Spleen (tissue), 11 donors: ENCODE data around the gene WNT7A. TPM values are rescaled to one million over a fixed set of nuclear protein-coding genes. Genes with fewer than 3 reads are reported as not detected.

Experiments
- DNase-seq: peaks from one replicate; pipeline ENCODE4 v3.0.0-alpha.2; 2020
- H3K27ac ChIP-seq, 8 donors: fragments of 200-600 bp; sonication (generic) in 7 of 8; 1 replicate in 4 of 8; 2 replicates in 4 of 8; pipeline versions ENCODE4 v1.5.0 to v1.8.0; 2016 to 2021; ENCODE audit warnings: inconsistent platforms in 4 of 8, mild to moderate bottlenecking in 4 of 8, moderate library complexity in 1 of 8
- H3K27me3 ChIP-seq, 7 donors: fragments of 200-600 bp; sonication (generic) in 6 of 7; replicated peaks in 1 of 7; 1 replicate in 4 of 7; 2 replicates in 3 of 7; pipeline versions ENCODE4 v1.5.0 to v1.8.0; 2016 to 2021; ENCODE audit warnings: inconsistent platforms in 3 of 7, mild to moderate bottlenecking in 1 of 7
- H3K36me3 ChIP-seq, 6 donors: fragments of 200-600 bp; sonication (generic) in 5 of 6; 1 replicate in 4 of 6; 2 replicates in 2 of 6; pipeline versions ENCODE4 v1.5.0 to v1.8.0; 2016 to 2021; ENCODE audit warnings: inconsistent platforms in 2 of 6
- H3K4me1 ChIP-seq, 6 donors: fragments of 200-600 bp; sonication (generic) in 5 of 6; 1 replicate in 3 of 6; 2 replicates in 3 of 6; pipeline versions ENCODE4 v1.5.0 to v1.8.0; 2016 to 2021; ENCODE audit warnings: inconsistent platforms in 3 of 6
- H3K4me3 ChIP-seq, 8 donors: fragments of 200-600 bp; sonication (generic) in 7 of 8; 1 replicate in 4 of 8; 2 replicates in 4 of 8; pipeline versions ENCODE4 v1.5.0 to v1.8.0; 2016 to 2021; ENCODE audit warnings: inconsistent platforms in 4 of 8, mild to moderate bottlenecking in 4 of 8, moderate library complexity in 2 of 8
- H3K9me3 ChIP-seq, 8 donors: fragments of 200-600 bp; sonication (generic) in 7 of 8; 1 replicate in 4 of 8; 2 replicates in 4 of 8; pipeline versions ENCODE4 v1.5.0 to v1.8.0; 2016 to 2021; ENCODE audit warnings: inconsistent platforms in 4 of 8
- POLR2A ChIP-seq, 3 donors: fragments of 450-650 bp; IDR thresholded peaks; one replicate each; pipeline ENCODE4 v1.5.1; 2017; ENCODE audit warnings: antibody characterized with exemption in 3 of 3, mild to moderate bottlenecking in 1 of 3
- POLR2AphosphoS5 ChIP-seq, 3 donors: sonication (generic); formaldehyde crosslinking; IDR thresholded peaks; one replicate each; pipeline ENCODE4 v1.5.1; 2017; ENCODE audit warnings: antibody characterized with exemption in 3 of 3
- WGBS, 5 donors: extraction: QIAGEN DNeasy Blood & Tissue Kit in 3 of 5; methylation state at CpG; one replicate each; pipeline versions ENCODE4 v1.1.5 to v1.1.7; 2013 to 2018; 5-methylcytosine and 5-hydroxymethylcytosine counted together
- intact Hi-C: fragments of 100-400 bp; cut with DNase I; formaldehyde crosslinking; loops from one replicate; pipeline ENCODE4 v1.15.0; 2023; ENCODE audit warnings: low total_unique reads
- polyA plus RNA-seq, 3 donors: library from polyadenylated mRNA; stranded (reverse); fragments of 200-250 nt; gene quantifications; one replicate each; pipeline ENCODE4 v1.2.1, GENCODE V29; 2013
- total RNA-seq, 7 donors: library from RNA; depleted of rRNA in 3 of 7; stranded (reverse); fragments of >200 nt in 3 of 7; fragmentation: NEBNext Ultra II Directional in 4 of 7; extraction: Animal tissue kit (Norgen Biotek cat#: 25700) in 4 of 7; gene quantifications; one replicate each; pipeline versions ENCODE4 v1.1.0 to v1.2.1, GENCODE V29; 2016 to 2021
- TF ChIP-seq, protein P1 (sequence below), 11 experiments: fragments of 200-600 bp in 7 of 11; fragments of 450-650 bp in 4 of 11; sonication (generic) in 4 of 11; IDR thresholded peaks in 8 of 11; conservative IDR thresholded peaks in 3 of 11; 1 replicate in 7 of 11; 2 replicates in 4 of 11; pipeline versions ENCODE4 v1.4.0 to v1.8.0; 2016 to 2021; ENCODE audit warnings: antibody characterized with exemption in 11 of 11, inconsistent platforms in 4 of 11, mild to moderate bottlenecking in 1 of 11
- donor health status: healthy with polysubstance abuse.
- donor health status: DM: no; HTN: no; CAD: no; lungs with moderate emphysema.
- donor health status: DM: no; HTN: no; CAD: no.
- donor health status: Bipolar disorder and iron deficiency.
- donor health status: healthy.
- donor health status: DM: no; HTN: no; CAD: no.
- donor health status: DM: yes; HTN: yes; CAD: no.

WNT7A gene
- total and polyA plus RNA-seq, 10 donors, result 0.52 to 6.3 (median 2.0) TPM

- TF ChIP-seq, protein P1, sequence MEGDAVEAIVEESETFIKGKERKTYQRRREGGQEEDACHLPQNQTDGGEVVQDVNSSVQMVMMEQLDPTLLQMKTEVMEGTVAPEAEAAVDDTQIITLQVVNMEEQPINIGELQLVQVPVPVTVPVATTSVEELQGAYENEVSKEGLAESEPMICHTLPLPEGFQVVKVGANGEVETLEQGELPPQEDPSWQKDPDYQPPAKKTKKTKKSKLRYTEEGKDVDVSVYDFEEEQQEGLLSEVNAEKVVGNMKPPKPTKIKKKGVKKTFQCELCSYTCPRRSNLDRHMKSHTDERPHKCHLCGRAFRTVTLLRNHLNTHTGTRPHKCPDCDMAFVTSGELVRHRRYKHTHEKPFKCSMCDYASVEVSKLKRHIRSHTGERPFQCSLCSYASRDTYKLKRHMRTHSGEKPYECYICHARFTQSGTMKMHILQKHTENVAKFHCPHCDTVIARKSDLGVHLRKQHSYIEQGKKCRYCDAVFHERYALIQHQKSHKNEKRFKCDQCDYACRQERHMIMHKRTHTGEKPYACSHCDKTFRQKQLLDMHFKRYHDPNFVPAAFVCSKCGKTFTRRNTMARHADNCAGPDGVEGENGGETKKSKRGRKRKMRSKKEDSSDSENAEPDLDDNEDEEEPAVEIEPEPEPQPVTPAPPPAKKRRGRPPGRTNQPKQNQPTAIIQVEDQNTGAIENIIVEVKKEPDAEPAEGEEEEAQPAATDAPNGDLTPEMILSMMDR (IDR thresholded peaks at IDR 0.05 in 8 of 11, conservative IDR thresholded peaks at IDR 0.05 in 3 of 11), result no peak
- TF ChIP-seq POLR2A (IDR thresholded peaks at IDR 0.05) (no peak), POLR2AphosphoS5 (IDR thresholded peaks at IDR 0.05) (no peak)
- Histone ChIP-seq H3K4me3 (no peak overlapping the region), H3K27me3 (peaks cover 0 to 12% (median 0%) of the 10 kb centered on the region in 7 donors), H3K36me3 (no peaks in the 10 kb centered on the region), H3K4me1 (no peaks in the 10 kb centered on the region), H3K9me3 (peaks cover 0 to 12% (median 2%) of the 10 kb centered on the region in 8 donors), H3K27ac (no peak overlapping the region)
- no peak for DNase-seq
- intact Hi-C loops, result no loop called here
- 78 to 90% (median 84%) methylated on average over 5 to 6 of the region's 6 CpGs for WGBS, 5 donors
Observed at GRCh38 chr3:13767030-13767429, 112.8 kb downstream of the WNT7A start.

Other genes starting within 250 kb of the WNT7A start
- 10 to 100 TPM in 3 of 7 donors, 1 to 10 TPM in 4; 8.5 to 17.1 (median 9.5) TPM for gene CHCHD4, start 244.8 kb upstream of the WNT7A start, total RNA-seq
- gene CHCHD4, start 244.8 kb upstream of the WNT7A start, polyA plus RNA-seq, result 10 to 100 TPM in 2 of 3 donors, 1 to 10 TPM in 1; 8.4 to 14.1 (median 12.1) TPM
- gene TMEM43, start 245.0 kb upstream of the WNT7A start, total RNA-seq, result 10 to 100 TPM; 40.5 to 64.2 (median 53.9) TPM
- 10 to 100 TPM; 18.7 to 22.8 (median 22.5) TPM for gene TMEM43, start 245.0 kb upstream of the WNT7A start, polyA plus RNA-seq